GM19328 (cell line): ENCODE results near the gene MINDY1.

ENCODE experiments used
- ATAC-seq: cut with Tn5 transposase; IDR thresholded peaks from one replicate; pipeline ENCODE4 v1.9.1; 2021; ENCODE audit warnings: mild to moderate bottlenecking, moderate library complexity; ENCODE audit not compliant: unreplicated experiment

The MINDY1 gene

DNA sequence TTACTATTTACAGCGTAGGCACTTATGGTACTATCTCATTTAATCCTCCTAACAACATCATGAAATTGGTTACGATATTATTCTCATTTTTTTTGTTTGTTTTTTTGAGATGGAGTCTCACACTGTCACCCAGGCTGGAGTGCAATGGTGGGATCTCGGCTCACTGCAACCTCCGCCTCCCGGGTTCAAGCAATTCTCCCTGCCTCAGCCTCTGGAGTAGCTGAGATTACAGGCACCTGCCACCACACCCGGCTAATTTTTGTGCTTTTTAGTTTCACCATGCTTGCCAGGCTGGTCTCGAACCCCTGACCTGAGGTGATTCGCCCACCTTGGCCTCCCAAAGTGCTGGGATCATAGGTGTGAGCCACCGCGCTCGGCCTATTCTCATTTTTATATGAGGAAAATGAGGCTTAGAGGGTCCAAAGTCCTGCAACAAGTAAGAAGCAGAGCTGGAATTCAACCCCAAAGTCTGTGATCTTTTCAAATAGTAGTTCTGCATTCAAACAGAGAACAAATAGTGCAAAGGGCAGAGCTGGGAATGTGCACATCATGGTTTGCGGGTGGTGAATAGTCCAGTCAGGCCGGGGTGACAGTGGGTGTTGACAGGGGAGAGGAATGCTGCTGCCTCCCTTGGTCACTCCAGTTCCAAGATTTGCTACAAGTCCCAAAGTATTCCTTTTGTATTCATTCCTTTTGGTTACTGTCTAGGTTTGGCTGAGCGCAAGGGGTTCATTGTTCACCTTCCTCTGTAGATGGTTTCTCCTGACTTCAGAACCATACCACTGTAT, 6.2 kb upstream of the MINDY1 start:
- ATAC-seq = no peak

DNA sequence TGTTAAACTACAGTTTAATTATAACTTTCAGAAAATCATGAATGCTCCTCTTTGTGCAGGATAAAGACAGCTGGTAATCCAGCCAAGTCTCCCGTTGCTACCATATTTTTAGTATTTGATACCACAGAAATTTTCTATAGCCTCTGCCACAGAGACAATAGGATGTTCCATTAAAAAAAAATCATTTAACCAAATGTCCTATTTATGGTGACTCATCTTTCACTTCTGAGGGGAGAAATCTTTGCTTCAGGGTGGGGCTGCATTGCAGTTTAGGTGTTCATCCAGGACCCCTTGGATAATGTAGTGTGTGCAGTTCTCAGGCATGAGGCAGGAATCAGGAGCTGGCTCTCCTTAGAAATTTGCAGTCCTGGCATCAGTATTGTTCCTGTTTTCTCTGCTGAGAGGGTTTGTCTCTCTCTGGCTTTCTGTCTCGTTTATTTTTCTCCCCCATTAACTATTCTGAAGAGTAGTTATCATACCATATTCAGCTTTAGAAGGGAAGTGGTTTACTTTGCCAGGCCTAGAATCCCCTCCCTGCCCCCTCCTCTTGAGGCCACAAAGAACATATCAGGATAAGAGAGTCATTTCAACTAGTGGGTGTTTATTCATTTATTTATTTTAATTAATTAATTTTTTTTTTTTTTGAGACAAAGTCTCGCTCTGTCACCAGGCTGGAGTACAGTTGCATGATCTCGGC, 4.6 kb upstream of the MINDY1 start:
- no peak for ATAC-seq

DNA sequence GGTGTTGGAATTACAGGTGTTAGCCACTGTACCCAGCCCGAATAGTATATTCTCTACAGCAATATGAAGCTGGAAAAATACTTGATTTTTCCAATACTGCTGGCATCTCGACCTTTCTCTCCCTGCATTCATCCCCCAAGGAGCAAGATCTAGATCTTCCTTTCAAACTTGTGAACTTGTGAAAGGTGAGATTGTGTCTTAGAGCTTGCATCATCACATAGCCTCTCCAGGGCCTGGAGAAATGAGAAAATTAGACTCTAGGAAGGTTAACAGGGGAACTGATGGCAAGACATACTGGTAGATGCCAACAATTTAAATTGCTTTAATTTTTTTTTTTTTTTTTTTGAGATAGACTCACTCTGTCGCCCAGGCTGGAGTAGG, 3.6 kb upstream of the MINDY1 start:
- no peak for ATAC-seq

DNA sequence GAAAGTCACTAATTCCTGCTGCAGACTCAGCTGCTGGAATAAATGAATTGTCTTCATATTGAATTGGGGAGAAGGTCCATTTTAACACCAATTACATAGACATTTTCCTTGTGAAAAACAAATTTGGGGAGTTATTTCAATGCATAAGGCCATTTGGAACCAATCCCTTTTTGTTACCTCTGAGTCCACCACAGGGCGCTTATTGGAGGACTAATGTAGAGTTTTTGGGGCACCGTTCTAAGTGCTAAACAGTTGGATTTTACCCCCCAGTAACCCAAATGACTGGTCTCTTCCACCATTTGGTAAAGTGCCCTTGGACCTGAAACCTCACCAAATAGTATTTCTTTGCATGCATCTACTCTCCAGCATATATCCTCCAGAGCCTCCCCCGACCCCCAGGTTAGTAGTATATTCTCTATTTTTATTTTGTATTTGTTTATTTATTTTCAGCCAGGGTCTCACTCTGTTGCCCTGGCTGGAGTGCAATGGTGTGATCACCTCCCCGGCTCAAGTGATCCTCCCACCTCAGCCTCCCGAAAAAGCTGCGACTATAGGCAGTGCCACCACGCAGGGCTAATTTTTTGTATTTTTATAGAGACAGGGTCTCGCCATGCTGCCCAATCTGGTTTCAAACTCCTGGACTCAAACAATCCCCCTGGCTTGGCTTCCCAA, 3.1 kb upstream of the MINDY1 start:
- no peak for ATAC-seq

DNA sequence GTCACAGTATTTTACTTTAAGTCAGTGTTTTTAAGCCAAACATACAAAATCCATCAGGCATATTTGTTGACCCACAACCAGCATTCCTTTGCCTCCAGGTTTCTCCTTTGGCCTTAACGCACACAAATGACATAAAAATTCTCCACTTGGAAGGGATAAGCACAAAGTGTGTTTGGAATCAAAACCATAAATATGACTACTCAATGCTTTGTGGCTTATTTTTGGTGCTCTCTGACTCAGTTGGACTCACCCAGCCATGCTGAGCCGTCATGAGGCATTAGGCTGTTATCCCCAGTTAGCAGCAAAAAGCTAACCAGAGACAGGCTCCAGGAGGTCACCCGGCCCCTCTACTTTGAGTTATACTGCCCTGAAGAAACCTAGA, 2.5 kb upstream of the MINDY1 start:
- ATAC-seq = no peak

DNA sequence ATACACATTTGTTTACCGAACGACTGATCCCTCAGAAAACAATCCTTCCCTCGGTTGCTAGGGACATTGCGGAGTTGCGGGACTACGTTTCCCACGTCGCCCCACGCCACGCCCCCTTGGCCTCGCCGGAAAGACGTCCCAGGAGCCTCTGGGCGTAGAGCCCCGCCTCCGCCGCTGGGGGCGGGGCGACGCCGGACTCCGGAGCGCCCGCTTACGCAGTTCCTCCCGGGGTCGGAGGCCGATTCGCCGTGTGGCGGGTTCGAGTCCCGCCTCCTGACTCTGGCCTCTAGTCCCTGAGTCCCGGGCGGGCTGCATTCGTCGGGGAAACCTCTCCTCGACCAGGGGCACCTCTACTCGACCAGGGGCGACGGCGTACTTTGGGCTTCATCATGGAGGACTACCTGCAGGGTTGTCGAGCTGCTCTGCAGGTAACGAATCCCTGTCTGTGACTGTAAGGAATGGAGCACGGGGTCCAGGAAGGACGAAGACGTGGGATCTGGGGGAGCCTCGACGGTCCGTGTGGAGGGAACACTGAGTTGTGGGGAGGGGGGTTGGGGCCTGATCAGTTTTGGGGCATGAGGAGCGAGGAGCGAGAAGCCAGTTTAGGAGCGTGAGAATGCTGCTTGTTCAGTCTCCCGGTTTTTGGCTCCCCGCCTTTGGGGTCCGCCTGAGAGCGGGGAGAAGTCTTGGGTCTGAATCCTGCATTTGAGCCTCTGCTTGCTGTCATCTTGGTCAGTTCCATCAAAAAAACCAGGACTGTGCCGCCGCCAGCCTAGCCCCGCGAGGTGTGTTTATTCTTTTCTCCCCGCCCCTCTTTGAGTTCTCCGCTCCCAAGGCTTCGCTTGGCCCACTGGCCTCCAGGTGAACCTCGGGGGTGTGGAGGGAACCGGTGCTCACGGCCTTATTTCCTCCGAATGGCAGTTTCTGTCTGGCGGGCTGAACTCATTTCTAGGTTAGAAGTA, 1.8 kb upstream of the MINDY1 start, which contains the start of gene PRUNE1:
TSS of gene PRUNE1 (plus strand) at position 206 of the 962 bp plus-strand sequence. CDS start at position 390, 184 bp downstream.
- peak; percentile 78 for ATAC-seq

DNA sequence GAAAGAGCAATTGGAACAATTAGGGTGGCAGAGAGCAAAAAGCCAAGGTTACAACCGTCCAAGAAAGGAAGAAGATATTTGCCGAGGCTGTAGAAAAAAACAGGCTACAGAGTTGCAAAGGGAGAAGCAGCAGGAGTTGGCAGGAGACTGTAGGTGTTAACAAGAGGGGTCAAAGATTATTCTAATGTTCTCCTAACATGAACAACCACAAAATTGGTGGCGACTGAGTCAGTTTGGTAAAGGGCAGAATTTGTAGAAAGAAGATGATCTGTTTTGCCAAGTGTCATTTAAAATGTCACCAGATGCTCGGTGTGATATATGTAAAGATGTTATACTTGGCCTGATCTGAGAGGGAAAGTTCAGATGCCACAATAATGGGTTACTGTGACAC, 1.1 kb upstream of the MINDY1 start:
- ATAC-seq = no peak

DNA sequence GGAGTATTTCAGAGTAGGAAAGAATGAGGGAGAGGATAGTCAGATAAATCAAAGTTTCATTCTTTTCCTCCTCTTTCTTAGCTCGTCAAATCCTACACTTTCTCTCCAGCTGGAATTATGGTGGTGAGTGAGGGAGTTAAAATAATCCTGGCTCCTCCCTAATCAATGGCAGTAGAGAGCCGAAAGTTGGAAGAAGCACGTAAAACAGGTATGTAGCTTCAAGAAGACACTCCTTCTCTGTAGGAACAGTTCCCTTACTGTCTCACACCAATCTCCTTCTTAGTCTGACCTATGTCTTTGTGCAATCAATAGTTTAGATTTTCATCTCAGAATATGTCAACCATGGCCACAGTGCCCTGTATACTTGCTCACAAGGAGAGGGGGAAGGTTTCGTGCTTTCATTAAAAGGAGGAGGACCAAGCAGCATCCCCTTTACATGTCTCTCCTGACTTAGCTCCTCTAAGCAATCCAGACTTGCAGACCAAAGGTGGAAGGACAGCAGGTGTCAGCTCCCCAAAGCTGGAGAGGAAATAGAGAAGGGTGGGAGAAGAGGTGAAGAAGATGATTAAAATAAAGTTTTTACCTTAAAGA, 878 bp downstream of the MINDY1 start:
- no peak for ATAC-seq

DNA sequence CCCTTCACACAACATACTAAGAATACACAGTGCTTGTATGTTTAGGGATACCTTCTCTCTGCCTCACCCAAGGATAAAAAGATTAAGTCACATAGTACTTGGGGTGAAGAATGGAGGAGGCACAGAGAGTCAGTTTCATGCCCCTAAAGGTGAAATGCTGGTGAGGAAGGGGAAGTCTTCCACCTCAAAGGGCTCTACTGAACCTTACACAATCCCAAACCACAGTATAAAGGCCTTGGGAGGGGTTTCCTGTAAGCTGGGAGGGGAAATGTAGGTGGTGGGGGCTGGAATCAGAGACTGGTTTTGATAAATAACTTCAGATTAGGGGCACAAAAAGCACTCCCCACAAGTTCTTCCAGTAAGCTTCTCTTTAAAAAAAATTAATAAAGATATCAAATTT, 3.5 kb downstream of the MINDY1 start:
- no peak for ATAC-seq

DNA sequence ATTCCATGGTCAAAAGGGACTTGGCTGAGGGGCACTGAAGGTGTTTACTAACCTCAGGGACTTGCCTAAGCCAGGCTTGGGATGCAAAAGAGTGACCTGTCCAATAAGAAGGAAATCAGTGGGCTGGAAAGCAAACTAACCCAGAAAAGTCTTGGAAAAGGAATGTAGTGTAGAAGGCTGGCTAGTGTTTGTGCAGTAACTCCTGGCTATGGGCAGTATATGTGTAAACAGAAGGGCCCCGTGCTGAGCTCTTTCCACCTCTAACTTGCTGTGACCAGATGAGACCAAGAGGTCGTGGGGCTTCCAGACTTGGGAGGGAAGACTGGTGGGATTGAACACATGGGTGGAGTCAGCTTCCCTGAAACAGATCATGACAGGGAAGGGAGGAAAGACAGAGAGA, 4.1 kb downstream of the MINDY1 start:
- ATAC-seq = no peak

DNA sequence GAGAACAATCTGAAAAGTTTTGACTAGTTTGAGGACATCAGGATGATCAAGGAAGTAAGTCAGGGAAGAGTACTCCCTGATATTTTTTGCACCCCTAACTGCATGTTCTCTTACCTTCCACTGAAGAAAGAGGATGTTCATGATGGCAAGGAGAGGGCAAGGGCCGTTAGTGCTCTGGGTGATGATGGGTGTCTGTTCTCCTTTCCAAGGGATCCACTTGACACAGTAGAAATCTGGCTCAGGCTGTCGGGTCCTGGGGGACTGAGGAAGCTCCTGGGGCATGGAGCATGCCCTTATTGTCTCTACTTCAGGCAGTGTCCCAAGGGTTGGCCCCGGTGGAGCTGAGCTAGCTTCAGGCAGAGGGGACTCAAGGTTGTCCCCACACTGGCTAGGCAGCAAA, 4.7 kb downstream of the MINDY1 start:
- no peak for ATAC-seq

DNA sequence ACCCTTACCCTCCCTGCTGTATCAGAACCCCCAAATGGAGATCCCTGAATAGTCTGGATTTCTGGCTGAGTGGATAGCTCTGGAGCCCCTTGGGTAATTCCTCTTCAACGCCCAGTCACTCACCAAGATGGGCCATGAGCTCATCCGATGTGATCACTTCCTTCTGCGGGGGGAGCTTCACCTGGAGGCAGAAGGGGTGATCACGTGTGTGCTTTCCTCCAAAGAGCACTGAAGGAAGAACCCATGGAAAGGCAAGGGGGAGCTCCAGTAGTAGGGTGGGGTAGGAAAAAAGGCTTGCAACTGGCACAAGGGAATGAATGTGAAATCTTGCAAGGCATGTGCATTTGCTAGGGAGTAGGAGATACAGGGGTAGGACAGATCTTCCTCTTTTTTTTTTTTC, 5.1 kb downstream of the MINDY1 start:
- no peak for ATAC-seq

DNA sequence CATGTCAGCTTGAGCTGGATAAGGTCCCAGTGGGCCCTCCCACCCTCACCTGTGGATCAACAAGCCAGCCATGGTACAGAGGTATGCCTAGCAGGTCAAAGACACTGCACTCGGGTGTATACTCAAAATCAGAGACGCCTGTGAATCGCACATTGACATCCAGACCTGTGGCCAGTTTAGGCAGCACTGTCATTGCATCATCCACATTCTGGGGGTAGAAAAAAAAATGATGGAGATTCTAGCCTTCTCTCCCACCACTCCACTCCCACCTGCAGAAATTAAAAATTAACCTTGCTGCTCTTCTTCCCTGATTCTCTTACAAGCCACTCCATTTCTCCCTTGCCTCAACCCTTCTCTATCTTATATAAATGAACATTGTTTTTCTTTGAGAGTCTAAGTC, 6.3 kb downstream of the MINDY1 start:
- ATAC-seq = no peak

DNA sequence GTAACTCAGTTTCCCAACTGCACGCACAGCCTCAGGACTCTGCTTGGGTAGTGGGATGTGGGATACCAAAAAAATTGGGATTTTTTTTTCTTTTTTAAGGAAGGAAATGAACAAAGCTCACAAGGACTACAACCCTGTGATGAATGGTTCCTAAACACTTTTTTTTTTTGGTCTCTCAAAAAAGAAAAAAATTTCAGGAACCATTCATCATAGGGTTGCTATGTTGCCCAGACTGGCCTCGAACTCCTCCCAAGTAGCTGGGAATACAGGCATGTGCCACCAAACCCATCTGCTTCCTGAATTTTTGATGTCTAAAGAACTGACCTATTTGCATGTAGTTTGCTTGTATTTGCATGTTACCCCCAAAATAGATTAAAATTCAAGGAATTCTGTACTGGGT, 6.8 kb downstream of the MINDY1 start:
- no peak for ATAC-seq

DNA sequence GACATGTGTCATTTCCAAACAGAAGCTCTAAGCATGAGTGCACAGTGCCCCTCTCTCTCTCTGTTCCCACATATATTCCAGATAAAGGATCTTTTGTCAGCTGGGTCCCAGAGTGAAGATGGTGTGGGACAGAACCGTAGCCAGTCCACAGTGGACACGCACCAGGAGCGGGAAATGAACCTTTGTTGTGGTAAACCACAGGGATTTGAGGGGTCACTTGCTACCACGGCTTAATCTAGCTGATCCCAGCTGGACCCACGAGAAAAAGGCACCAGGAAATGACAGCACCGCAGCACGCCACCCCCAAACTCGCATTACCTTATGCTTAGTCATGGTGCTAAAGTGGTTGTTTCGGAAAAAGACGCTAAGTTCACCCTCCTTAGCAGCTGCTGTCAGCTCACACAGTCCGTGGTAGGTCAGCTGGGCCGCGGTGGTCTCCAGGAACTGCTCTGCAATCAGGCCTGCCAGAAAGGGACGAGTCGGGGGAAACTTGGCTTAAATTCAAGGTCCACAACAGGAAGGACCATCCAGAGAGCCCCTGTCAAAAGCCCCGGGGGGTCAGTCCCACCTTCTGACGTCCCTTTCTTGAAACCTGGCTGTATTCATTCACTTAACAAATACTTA, 7.5 kb downstream of the MINDY1 start:
- ATAC-seq = no peak

DNA sequence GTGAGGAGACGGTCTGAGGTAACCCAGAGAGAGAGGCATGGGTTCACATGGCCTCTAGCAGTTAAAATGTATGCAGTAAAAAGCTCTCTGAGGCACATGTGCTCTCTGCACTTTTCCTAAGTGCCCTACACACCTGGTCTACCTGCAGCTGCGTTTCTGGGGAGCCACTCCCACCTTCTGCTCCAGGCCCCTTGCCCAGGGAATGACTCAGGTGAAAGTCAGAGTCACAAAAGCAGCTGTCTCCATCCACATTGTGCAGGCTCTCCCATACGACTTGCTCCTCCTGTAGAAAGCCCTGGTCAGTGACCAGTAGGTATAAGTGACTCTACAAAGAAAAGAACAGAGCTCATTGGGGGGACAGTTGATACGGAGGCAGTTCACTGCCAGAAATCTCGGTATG, 8.8 kb downstream of the MINDY1 start:
- ATAC-seq = no peak

DNA sequence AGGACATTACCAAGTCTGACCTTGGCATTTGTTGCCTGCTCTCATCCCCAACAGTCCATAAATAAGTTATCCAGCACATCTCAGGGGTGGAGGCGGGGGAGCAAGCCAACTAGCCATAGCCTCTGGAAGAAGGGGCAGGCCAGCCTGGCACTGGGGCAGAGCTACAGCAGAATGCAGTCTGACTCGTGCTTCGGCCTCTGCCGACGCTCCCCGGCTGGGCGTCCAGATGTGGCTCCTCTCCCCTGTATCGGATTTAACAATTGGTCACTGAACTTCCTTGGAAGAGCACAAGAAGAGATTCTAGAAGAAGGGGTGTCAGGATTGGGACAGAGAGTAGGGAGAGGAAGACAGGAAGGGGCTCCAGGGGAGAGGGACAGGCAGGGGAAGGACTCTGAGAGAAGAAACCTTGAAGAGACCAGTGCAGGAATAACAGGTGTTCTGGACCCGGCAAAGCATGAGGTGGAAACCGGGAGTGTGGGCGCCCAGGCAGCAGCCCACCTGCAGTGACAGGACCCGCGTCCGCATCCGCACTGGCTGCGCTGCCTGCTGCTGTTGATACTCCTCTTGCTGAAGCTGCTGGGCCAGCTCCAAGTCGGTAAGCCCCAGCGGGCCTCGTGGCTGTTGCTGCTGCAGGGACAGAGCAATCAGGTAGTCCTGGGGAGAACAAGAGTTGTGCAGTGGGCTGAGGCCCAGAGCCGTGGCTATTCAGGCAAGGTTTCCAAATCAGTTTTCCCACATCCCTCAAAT, 9.4 kb downstream of the MINDY1 start:
- ATAC-seq = no peak

DNA sequence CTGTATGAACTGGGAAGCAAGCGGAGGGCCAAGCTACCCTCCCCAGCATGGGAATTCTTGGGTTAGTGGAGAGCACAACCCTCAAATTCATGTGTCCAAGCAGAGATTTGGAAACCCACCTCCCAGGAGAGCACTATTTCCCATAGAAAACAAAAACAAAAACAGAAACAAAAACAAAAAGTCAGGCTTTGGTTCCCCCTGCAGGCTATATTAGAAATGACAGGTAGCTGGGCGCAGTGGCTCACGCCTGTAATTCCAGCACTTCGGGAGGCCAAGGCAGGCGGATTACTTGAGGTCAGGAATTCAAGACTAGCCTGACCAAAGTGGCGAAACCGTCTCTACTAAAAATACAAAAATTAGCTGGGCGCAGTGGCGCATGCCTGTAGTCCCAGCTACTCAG, 10.8 kb downstream of the MINDY1 start:
- no peak for ATAC-seq

DNA sequence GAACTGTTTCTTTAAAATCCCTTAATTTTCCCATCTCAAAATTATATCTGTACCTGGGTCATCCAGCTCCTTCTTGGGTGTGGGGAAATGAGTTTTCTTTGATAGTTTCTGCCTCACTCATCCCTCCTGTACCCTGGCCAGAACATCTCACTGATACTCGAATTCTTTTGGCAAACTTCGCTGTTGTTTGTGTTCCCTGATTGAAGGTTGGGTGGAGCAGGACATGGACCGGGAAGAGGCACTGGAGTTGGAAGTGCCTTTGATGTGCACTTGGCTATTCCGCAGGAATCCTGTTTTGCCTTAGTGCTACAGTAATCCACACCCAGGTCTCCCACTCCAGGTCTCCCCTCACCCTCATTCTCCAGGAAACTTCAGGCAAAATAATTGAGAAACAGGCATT, 11.2 kb downstream of the MINDY1 start:
- no peak for ATAC-seq
